Natural killer cell (primary cell): ENCODE data around the gene LUZP4. TPM values are rescaled to one million over a fixed set of nuclear protein-coding genes. Genes with fewer than 3 reads are reported as not detected.
"Not testable (repeated sequence)": the region's sequence is repeated elsewhere in the genome, so short reads cannot be mapped to it uniquely, and the experiment has no call there.

ENCODE experiments used
- ATAC-seq, 3 donors: fragments of 150-1000 bp in 2 of 3; fragments of 200-7000 bp in 1 of 3; cut with Tn5 transposase; 1 replicate in 1 of 3; 2 replicates in 2 of 3; pipeline ENCODE4 v1.10.0; 2021; ENCODE audit warnings: mild to moderate bottlenecking in 2 of 3, moderate library complexity in 2 of 3
- DNase-seq, 2 donors: peaks; one replicate each; pipeline versions ENCODE4 v3.0.0 to v3.0.0-alpha.2; 2013 to 2021; ENCODE audit warnings: mixed read lengths in 1 of 2
- H3K27ac ChIP-seq: one replicate; pipeline ENCODE4 v1.5.1; 2013; ENCODE audit warnings: mild to moderate bottlenecking, low read length
- H3K27me3 ChIP-seq: one replicate; pipeline ENCODE4 v1.6.1; 2013; ENCODE audit warnings: low read length; ENCODE audit not compliant: control insufficient read depth, insufficient read depth
- H3K36me3 ChIP-seq: one replicate; pipeline ENCODE4 v1.6.1; 2013; ENCODE audit warnings: low read length; ENCODE audit not compliant: control insufficient read depth, insufficient read depth
- H3K4me1 ChIP-seq: one replicate; pipeline ENCODE4 v1.6.1; 2013; ENCODE audit warnings: low read length; ENCODE audit not compliant: control insufficient read depth, insufficient read depth
- H3K4me3 ChIP-seq: one replicate; pipeline ENCODE4 v1.5.1; 2013; ENCODE audit warnings: low read length
- H3K9me3 ChIP-seq: one replicate; pipeline ENCODE4 v1.6.1; 2013; ENCODE audit warnings: low read length; ENCODE audit not compliant: control insufficient read depth, insufficient read depth
- H3K27ac Mint-ChIP-seq, 2 donors: one replicate each; pipeline ENCODE4 v1.8.0; 2022; ENCODE audit warnings: mild to moderate bottlenecking in 2 of 2, mixed read lengths in 2 of 2, moderate library complexity in 1 of 2
- H3K27me3 Mint-ChIP-seq, 2 donors: one replicate each; pipeline ENCODE4 v1.8.0; 2022; ENCODE audit warnings: low read depth in 2 of 2, mixed read lengths in 2 of 2
- H3K36me3 Mint-ChIP-seq: one replicate; pipeline ENCODE4 v1.8.0; 2022; ENCODE audit warnings: mixed read lengths
- H3K4me1 Mint-ChIP-seq, 2 donors: one replicate each; pipeline ENCODE4 v1.8.0; 2022; ENCODE audit warnings: mixed read lengths in 2 of 2
- H3K4me3 Mint-ChIP-seq: one replicate; pipeline ENCODE4 v1.8.0; 2022; ENCODE audit warnings: mild to moderate bottlenecking, moderate library complexity, mixed read lengths
- H3K9me3 Mint-ChIP-seq, 2 donors: one replicate each; pipeline ENCODE4 v1.8.0; 2022; ENCODE audit warnings: mixed read lengths in 2 of 2
- WGBS: methylation state at CpG from one replicate; pipeline ENCODE4 v1.1.7; 2013; ENCODE audit warnings: missing lambda C conversion rate; ENCODE audit not compliant: insufficient coverage; 5-methylcytosine and 5-hydroxymethylcytosine counted together
- intact Hi-C: fragments of 100-400 bp; cut with micrococcal nuclease; formaldehyde crosslinking; loops from one replicate; pipeline ENCODE4 v1.14.2; 2022
- total RNA-seq, 4 donors: library from RNA; stranded (reverse); fragments of 120-200 nt in 1 of 4; gene quantifications; one replicate each; pipeline versions ENCODE4 v1.2.3 to v1.2.4, GENCODE V29; 2013 to 2022
- TF ChIP-seq, protein P1 (sequence below): fragments of 200-600 bp; IDR thresholded peaks from one replicate; pipeline ENCODE4 v1.8.0; 2022; ENCODE audit warnings: antibody characterized with exemption

Gene LUZP4
- total RNA-seq, 3 donors from 2014 or later (not counting 1 experiment from before 2014, with no cell fraction given) = not detected

DNA sequence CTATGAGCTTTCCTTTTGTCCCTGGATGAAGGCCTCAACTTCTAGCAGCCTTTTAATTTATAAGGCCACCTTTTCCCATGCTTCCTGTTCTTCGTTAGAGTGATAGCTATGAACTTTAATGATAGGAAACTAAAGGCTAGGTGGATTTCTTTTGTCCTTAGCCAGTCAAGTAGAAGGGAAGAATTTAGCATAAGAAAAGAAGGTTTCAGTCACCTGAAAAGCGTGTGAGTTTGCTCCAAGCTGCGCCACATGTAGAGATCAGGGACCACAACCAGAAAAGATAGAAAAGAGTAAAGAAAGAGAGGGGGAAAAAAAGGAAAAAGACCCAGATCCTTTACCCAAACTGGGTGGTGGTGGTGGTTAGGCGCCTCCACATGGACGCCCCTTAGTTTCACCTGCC, 28.6 kb downstream of the LUZP4 start:
- Histone ChIP-seq H3K4me1 (no peaks in the 10 kb centered on the region), H3K9me3 (no peaks in the 10 kb centered on the region), H3K27ac (no peak overlapping the region), H3K36me3 (no peaks in the 10 kb centered on the region), H3K27me3 (no peaks in the 10 kb centered on the region), H3K4me3 (no peak overlapping the region)
- intact Hi-C loops = no loop called here
- Mint-ChIP-seq H3K4me1 (no peaks in the 10 kb centered on the region), H3K9me3 (no peaks in the 10 kb centered on the region), H3K27me3 (peaks cover 0 to 20% of the 10 kb centered on the region in 2 donors), H3K27ac (no peak overlapping the region), H3K36me3 (no peaks in the 10 kb centered on the region), H3K4me3 (no peak overlapping the region)
- ATAC-seq = no peak
- TF ChIP-seq, protein P1, sequence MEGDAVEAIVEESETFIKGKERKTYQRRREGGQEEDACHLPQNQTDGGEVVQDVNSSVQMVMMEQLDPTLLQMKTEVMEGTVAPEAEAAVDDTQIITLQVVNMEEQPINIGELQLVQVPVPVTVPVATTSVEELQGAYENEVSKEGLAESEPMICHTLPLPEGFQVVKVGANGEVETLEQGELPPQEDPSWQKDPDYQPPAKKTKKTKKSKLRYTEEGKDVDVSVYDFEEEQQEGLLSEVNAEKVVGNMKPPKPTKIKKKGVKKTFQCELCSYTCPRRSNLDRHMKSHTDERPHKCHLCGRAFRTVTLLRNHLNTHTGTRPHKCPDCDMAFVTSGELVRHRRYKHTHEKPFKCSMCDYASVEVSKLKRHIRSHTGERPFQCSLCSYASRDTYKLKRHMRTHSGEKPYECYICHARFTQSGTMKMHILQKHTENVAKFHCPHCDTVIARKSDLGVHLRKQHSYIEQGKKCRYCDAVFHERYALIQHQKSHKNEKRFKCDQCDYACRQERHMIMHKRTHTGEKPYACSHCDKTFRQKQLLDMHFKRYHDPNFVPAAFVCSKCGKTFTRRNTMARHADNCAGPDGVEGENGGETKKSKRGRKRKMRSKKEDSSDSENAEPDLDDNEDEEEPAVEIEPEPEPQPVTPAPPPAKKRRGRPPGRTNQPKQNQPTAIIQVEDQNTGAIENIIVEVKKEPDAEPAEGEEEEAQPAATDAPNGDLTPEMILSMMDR = no peak
- 71% methylated on average over 3 of the region's 5 CpGs for WGBS
- no peak for DNase-seq

DNA sequence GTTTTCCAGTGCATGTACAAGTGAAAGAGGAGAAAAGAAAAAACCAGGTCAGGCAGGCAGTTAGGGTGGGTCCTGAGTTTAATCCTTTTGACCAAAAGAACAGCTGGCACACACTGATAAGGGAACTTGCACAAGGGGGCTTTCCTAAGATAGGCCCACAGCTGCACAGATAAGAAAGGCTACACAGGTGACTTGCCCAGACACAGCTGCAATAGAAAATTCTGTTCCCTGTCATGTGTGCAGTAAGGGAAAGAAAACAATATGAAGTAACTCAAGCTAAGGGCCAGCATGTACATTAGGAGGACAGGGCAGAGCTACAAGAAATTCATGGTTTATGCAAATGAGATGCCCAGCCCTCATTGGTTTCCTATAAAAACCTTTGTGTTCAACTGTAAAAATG, 32.9 kb downstream of the LUZP4 start:
- Histone ChIP-seq H3K9me3 (no peaks in the 10 kb centered on the region), H3K27me3 (no peaks in the 10 kb centered on the region), H3K36me3 (no peaks in the 10 kb centered on the region), H3K27ac (no peak overlapping the region), H3K4me3 (no peak overlapping the region), H3K4me1 (no peaks in the 10 kb centered on the region)
- Mint-ChIP-seq H3K9me3 (no peaks in the 10 kb centered on the region), H3K36me3 (no peaks in the 10 kb centered on the region), H3K27ac (no peak overlapping the region), H3K27me3 (peaks cover 0 to 15% of the 10 kb centered on the region in 2 donors), H3K4me1 (no peaks in the 10 kb centered on the region), H3K4me3 (no peak overlapping the region)
- TF ChIP-seq, protein P1 = no peak
- DNase-seq = no peak
- intact Hi-C loops = no loop called here
- no peak for ATAC-seq

DNA sequence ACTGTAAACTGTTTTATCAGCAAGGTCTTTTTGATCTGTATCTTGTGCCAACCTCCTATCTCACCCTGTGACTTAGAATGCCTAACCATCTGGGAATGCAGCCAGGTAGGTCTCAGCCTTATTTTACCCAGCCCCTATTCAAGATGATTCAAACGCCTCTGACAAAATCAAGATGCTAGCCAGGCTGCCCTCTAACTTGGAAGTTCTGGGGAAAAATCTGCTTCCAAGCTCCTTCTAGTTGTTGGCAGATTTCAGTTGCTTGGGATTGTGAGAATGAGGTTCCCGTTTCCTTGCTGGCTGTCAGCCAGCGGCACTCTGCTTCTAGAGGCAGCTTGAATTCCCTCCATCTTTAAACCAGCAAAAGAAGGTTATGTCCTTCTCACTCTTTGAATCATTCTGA, 34.7 kb downstream of the LUZP4 start:
- Histone ChIP-seq H3K27me3 (no peaks in the 10 kb centered on the region), H3K9me3 (no peaks in the 10 kb centered on the region), H3K36me3 (no peaks in the 10 kb centered on the region), H3K27ac (no peak overlapping the region), H3K4me1 (no peaks in the 10 kb centered on the region), H3K4me3 (no peak overlapping the region)
- Mint-ChIP-seq H3K27ac (no peak overlapping the region), H3K4me1 (peaks cover 0 to 5% of the 10 kb centered on the region in 2 donors), H3K36me3 (no peaks in the 10 kb centered on the region), H3K27me3 (peaks cover 3 to 19% of the 10 kb centered on the region in 2 donors), H3K4me3 (no peak overlapping the region), H3K9me3 (no peaks in the 10 kb centered on the region)
- ATAC-seq = no peak
- no peak for DNase-seq
- TF ChIP-seq, protein P1 = no peak
- no CpG with 5 or more reads among the region's 3 CpGs for WGBS
- intact Hi-C loops = no loop called here

DNA sequence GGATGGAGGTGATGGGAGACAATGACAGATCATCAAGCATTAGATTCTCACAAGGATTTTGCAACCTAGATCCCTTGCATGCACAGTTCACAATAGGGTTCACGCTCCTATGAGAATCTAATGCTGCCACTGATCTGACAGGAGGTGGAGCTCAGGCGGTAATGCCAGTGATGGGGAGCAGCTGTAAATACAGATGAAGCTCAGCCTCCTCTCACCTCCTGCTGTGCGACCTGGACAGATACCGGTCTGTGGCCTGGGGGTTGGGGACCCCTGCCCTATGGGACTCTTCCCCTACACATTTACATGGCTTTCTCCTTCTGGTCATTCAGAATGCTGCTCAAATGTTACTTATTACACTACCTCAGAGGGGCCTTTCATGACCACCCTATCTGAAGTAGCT, 39.8 kb downstream of the LUZP4 start:
- H3K27ac Mint-ChIP-seq, H3K27me3 ChIP-seq, H3K4me3 ChIP-seq, H3K4me3 Mint-ChIP-seq, ATAC-seq, H3K27ac ChIP-seq, H3K4me1 Mint-ChIP-seq, H3K36me3 Mint-ChIP-seq, H3K9me3 Mint-ChIP-seq, DNase-seq, H3K9me3 ChIP-seq, H3K36me3 ChIP-seq, H3K4me1 ChIP-seq, intact Hi-C loops: not testable (repeated sequence)
- peaks cover 3 to 31% of the 10 kb centered on the region in 2 donors for H3K27me3 Mint-ChIP-seq
- 92% methylated on average over 2 of the region's 4 CpGs for WGBS
